HS-27A (cell line): Measurements from ENCODE around the gene IL1B.
"Not testable (repeated sequence)": the region's sequence is repeated elsewhere in the genome, so short reads cannot be mapped to it uniquely, and the experiment has no call there.

ENCODE experiments used
- DNase-seq: peaks from one replicate; pipeline ENCODE4 v3.0.0-alpha.2; 2012; ENCODE audit warnings: low read depth, missing footprints

The IL1B gene

GRCh38 chr2:112850588-112850987 lies 14.0 kb upstream of the IL1B start:
- DNase-seq, result no peak

GRCh38 chr2:112849956-112850355 lies 13.4 kb upstream of the IL1B start:
- no peak for DNase-seq

DNA sequence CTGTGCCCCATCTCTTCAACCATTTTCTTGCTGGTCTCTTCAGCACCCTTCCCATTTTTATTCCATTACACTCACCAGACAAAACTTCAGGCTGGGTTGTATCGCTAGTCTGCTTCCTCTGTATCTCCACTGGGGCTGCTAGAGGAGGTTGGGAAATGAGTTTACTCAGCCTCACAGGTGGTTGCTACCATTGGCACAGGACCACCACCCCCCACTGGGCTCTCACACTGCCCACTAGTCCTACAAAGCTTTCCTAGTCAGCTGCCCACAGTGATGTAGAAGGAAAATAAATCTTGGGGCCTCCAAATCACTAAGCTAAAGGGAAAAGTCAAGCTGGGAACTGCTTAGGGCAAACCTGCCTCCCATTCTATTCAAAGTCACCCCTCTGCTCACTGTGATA lies 12.3 kb upstream of the IL1B start:
- DNase-seq, result no peak

- DNase-seq, result no peak
Measured at GRCh38 chr2:112846031-112846430, 9.5 kb upstream of the IL1B start.

DNA sequence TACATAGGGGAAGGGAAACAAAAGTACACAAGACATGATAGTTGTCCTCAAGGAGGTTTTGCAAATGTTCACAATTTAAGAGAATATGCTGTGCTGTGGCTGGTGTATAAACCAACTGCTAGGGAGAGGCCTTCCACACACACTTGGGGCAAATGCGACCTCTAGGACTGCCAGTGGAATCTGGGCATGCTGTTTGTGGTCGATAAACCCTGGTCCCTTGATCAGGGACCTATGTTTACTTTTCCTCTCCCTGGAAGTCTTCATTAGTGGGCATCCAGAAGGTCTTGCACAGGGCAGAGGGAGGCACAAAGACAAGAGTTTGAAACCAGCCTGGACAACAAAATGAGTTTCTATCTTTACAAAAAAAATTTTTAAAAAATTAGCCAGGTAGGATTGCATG lies 7.3 kb upstream of the IL1B start:
- no peak for DNase-seq

DNA sequence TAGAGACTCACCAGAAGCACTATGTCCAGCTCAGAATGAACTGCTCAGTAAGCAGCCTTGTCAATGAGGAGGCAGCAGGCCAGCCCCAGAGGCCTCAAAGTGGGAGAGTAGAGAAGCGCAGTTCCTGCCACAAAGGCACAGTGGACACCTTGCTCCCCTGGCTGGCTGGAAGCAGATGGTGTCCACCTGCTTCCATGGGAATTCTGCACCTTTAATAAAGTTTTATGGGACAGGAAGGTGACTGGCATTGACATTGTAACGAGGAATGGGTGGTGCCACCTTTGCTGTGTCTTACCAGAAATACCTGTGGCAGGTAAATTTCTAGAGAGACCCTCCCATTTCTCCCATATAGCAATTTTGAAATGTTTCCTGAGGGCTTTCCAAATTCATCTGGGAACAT lies 6.7 kb upstream of the IL1B start:
- DNase-seq, result no peak

DNA sequence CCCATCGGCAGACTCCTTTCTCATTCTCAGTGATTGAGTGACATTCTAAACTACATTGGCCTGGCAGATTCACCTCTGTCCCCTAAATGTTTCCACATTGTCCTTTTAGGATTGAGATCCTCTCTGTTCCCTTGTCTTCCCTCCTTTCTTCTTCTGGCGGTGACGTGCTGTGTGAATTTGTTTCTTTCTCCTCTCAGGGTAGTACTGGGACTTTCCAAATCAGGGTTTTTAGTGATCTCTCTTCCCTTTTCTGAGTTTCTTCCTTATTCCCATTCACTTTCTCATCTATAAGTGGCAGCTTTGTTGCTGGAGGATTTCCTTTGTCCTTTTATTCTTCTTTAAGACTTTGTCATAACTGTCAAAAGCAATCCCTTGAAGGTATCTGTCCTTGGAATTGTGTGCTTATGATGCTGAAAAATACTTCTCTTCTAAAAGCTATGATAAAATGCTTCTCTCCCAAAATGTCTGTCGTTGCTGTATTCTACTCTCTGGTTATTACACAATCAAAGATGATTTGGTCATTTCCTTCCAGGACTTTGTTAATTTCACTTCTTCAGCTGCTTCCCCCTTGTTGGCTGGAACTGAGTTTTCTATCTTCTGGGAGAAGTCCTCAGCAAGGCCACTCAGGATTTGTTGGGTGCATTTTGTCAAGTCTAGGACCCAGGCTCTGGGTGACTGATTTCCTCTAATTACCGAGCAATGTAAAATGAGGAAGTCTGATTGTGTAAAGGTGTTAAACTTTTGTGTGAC lies 4.9 kb upstream of the IL1B start:
- DNase-seq, result no peak

DNA sequence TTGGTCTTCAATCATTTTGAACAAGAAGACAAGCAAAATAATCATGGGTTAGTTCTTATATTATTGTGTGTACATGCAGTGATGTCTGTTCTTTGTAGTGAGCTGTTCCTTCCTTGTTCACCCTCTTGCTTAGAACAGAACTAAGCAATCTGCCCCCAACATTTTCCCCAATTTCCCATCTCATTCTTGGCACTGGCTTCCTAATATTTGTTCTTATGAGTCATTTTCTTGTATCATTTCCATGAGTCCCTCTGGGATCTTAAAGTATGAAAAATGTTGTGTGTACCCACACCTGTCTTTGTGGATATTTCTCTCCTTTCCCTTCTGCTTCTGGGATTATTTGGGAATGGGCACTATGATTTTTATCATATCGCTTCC lies 3.5 kb upstream of the IL1B start:
- no peak for DNase-seq

DNA sequence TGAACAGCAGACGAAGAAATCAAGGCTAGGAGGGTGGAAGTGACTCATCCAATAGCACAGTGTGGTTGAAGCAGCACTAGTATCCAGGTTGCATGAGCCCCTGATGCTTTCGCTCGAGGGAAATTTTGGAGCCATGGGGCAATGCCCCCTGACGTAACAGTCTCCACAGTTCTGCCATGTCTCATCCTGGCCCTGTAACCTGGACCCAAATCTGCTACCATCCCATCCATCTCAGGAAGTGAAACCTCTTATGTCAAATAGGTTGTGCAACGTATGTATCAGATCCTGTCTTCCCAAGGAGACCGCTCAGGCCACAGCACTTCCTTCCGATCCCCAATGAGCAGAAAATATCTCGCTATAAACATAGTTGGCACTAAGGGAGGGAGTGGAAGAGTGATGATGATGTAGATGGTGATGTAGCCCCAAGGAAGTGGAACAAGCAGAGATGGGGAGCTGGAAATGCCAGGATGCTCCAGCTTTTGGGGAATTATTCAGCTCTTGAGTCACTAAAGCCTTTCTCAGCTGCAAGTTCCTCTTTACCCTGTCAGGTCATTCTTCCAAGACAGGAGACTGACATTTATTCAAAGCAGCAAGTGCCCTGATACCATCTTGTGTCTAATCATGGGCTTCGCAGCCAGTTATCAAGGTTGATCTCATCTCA lies 3.0 kb upstream of the IL1B start:
- no peak for DNase-seq

- no peak for DNase-seq
Measured at GRCh38 chr2:112836163-112836560, 417 bp downstream of the IL1B start.

DNA sequence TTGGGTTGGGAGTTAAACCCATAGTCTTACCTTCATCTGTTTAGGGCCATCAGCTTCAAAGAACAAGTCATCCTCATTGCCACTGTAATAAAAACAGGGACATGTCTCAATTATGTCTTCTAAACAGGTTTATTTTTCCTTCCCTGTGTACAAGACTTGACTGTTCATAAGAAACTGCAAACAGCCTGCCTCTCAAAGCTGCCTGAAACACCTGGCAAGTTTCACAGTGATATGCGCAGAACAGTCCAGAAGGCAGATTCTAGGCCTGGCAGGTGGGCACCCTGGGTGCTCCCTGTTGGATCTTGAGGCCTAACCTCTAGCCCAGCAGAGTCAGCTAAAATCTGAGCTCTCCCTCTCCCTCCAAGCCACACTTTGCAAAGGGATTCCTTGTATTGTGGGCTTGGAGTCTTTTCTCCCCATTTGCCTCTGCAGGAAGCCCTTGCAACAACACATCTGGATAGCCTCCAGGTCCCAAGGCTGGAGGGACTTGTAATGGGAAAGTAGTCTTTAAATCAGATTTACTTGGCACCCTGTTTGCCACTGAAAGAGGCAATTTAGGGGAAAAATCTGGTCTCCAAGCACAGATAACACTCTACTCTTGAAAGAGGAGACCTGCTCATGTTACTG lies 930 bp downstream of the IL1B start:
- no peak for DNase-seq

- no peak for DNase-seq
Measured at GRCh38 chr2:112835061-112835501, 1.5 kb downstream of the IL1B start.

DNA sequence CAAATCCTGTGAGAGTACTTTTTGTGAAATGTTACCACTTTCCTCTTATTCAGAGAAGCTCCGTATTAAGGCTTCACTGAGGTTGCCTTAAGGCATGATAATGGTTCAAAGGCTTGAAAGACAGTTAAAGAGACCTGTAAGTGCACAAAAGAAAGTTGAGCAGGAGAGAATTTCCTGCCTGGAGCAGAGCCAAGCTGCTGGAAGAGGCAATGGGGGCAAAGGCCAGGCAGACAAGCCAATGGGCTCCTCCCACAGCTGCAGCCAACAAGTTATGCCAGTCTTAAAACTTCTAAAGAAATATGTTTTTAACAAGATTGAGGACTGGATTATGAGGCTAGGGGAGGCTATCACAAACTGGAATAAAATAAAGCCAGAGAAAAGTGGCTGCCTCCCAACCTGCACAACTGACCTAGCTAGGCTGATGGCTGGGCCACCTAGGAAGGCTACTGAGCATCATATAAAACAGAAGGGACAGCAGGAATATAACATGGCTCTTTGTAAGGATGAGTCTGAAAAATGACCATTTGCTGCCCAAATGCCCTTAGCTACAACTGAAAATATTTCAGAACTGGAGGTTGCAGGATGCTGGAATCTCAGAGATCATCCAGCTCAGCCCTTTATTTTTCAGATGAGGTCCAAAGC lies 2.1 kb downstream of the IL1B start:
- DNase-seq, result no peak

DNA sequence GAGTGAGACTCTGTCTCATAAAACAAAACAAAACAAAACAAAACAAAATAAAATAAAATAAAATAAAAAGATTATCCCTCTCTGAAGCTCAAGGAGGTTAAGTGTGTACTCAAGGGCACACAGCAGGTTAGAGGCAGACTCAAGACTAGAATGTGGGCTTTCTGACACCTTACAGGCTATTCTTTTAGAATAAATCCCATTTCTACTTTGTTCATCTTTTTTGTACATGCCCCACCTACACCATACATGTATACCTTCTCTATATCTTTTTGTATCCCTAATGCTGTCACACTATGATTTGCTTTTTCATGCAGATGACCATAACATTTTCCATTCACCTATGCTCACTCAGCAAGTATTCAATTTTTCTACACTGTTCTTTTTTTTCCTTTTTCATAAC lies 2.6 kb downstream of the IL1B start:
- DNase-seq, result no peak

- DNase-seq, result not testable (repeated sequence)
Measured at GRCh38 chr2:112833639-112833931, 3.0 kb downstream of the IL1B start.

GRCh38 chr2:112832841-112833638 lies 3.5 kb downstream of the IL1B start:
- no peak for DNase-seq

GRCh38 chr2:112831946-112832840 lies 4.4 kb downstream of the IL1B start:
- DNase-seq, result no peak

DNA sequence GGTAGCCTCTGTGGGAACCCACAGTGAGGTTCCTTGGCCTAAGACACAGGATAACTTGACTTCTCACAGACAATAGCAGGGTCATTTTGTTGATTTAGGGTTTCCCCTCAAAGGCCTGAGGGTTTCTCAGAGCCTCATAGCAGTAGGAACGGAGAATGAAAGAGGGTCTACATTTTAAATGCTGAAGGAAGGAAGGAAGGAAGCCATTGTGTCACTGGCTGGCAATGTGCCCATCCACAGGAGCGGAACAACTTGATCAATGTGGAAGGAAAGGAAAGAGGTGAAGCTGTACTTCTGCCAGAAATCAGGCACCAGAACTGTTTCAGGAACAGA lies 5.1 kb downstream of the IL1B start:
- DNase-seq, result no peak

DNA sequence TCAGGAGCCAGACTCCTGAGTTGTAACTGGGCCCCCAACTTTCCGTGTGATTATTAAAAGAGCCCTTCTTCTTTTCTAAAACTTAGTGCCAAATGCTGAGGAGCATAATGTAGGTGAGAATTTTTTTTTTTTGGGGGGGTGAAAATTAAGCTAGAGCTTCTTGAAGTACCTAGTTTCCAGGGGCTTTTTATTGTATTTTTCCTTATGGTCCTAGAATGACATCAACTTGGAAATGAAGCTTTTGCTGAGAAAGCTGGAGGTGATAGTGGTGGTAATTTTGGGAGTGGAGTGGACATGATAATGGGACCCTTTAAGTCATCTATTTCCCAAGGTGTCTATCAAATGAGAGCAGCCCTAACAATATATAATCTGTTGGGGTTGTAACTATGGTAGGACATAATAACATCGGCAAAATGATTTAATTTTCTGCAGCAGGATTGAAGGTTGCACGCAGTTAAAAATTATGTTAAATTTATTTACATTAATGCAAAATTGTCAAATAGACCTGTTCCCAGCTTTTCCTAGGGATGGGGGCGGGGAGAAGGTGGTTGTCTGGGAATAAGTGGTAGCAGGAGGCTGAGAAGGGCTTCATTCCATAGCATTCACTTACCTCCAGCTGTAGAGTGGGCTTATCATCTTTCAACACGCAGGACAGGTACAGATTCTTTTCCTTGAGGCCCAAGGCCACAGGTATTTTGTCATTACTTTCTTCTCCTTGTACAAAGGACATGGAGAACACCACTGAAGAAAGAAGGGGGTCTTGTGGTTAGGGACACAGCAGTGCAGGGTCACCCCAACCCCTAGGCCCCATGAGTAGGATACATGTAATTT lies 5.7 kb downstream of the IL1B start:
- DNase-seq, result no peak

DNA sequence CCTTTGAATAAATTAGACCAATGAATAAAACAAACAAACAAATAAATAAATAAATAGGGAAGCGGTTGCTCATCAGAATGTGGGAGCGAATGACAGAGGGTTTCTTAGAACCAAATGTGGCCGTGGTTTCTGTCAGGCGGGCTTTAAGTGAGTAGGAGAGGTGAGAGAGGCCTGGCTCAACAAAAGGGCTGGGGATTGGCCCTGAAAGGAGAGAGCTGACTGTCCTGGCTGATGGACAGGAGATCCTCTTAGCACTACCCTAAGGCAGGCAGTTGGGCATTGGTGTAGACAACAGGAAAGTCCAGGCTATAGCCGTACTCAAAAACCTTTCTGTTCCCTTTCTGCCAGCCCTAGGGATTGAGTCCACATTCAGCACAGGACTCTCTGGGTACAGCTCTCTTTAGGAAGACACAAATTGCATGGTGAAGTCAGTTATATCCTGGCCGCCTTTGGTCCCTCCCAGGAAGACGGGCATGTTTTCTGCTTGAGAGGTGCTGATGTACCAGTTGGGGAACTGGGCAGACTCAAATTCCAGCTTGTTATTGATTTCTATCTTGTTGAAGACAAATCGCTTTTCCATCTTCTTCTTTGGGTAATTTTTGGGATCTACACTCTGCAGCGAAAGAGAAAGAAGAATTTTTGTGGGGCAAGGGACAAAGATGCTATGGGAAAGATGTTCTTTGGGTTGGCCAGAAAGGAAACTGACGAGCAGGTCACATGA lies 6.5 kb downstream of the IL1B start:
- no peak for DNase-seq
